ENCODE measurements around the gene CLK1.
A peak's percentile ranks its signal among the peaks of the same experiment; 100 is the strongest.

The CLK1 gene

GRCh38 chr2:200810252-200810997 lies 54.0 kb downstream of the CLK1 start:
- TF ChIP-seq, protein P1, sequence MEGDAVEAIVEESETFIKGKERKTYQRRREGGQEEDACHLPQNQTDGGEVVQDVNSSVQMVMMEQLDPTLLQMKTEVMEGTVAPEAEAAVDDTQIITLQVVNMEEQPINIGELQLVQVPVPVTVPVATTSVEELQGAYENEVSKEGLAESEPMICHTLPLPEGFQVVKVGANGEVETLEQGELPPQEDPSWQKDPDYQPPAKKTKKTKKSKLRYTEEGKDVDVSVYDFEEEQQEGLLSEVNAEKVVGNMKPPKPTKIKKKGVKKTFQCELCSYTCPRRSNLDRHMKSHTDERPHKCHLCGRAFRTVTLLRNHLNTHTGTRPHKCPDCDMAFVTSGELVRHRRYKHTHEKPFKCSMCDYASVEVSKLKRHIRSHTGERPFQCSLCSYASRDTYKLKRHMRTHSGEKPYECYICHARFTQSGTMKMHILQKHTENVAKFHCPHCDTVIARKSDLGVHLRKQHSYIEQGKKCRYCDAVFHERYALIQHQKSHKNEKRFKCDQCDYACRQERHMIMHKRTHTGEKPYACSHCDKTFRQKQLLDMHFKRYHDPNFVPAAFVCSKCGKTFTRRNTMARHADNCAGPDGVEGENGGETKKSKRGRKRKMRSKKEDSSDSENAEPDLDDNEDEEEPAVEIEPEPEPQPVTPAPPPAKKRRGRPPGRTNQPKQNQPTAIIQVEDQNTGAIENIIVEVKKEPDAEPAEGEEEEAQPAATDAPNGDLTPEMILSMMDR (IDR thresholded peaks at IDR 0.05; ENCODE audit: low read depth, low read length), result no peak
- peak; percentile 46 for DNase-seq (ENCODE audit: extremely low read depth, low read depth)

DNA sequence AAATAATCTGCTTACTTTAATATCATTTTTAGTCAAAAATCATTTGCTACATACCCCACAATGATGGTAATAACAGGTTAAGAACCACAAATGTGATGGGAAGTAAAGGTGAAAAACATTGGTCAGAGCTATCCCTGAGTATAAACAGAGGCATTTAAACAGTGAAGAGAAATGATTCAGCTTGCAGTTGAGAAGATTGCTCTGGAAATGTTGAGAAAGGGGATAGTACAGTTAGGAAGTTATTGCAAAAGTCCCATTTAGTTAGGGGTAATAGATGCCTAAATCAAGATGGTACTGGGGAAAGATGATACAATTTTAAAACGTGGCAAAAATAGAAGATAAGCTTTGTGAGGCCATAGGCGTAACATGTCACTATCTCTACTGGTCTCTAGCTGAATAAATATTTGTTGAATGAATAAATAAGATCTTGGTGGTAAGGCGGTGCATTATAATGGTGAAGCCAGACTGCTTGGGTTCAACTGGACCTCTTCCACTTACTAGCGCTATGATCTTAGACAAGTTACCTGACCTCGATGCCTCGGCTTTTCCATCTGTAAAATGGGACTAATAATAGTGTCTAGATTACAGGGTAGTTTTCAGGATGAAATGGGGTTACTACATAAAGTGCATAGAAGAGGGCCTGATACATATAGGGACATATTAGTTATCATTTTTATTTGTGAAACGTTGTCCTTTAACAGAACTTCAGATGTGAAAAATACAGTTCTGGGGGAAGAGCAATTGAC lies 54.8 kb downstream of the CLK1 start:
- TF ChIP-seq, protein P1 (IDR thresholded peaks at IDR 0.05; ENCODE audit: low read depth, low read length), result no peak
- DNase-seq (ENCODE audit: extremely low read depth, low read depth), result no peak
